ENCODE data around the gene NLGN1. TPM values are rescaled to one million over a fixed set of nuclear protein-coding genes. Genes with fewer than 3 reads are reported as not detected.

NLGN1 gene
- total RNA-seq, 4 donors from 2014 or later = 0.80 to 4.4 (median 1.8) TPM

DNA sequence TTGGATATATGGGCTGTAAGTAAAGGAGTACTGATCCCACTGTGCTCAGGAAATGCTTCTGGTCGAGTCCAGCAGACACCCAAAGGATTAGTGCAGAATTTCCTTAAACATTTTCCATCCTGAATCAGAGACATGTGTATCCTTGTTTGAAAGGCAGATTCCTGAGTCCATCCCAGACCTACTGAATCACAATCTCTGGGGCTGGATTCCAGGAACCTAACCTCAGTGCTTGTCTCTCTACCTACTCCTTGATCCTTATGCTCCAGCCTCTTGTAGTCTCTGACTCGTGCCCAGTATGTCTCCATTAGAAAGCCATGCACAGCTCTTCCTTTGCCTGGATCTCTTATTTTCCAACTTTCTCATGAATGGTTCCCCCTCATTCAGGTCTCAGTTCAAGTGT lies 585.8 kb downstream of the NLGN1 start:
- intact Hi-C loops (cut with DNase I; ENCODE audit: low total_unique reads) = no loop called here
- H3K4me3 ChIP-seq (ENCODE audit: low read depth, poor library complexity, severe bottlenecking) = no peak overlapping the region
- WGBS, 2 donors = 81 to 84% methylated on average over 2 of the region's 2 CpGs
- no peak for DNase-seq (ENCODE audit: low spot score in 2 of 2)
- TF ChIP-seq, protein P1, sequence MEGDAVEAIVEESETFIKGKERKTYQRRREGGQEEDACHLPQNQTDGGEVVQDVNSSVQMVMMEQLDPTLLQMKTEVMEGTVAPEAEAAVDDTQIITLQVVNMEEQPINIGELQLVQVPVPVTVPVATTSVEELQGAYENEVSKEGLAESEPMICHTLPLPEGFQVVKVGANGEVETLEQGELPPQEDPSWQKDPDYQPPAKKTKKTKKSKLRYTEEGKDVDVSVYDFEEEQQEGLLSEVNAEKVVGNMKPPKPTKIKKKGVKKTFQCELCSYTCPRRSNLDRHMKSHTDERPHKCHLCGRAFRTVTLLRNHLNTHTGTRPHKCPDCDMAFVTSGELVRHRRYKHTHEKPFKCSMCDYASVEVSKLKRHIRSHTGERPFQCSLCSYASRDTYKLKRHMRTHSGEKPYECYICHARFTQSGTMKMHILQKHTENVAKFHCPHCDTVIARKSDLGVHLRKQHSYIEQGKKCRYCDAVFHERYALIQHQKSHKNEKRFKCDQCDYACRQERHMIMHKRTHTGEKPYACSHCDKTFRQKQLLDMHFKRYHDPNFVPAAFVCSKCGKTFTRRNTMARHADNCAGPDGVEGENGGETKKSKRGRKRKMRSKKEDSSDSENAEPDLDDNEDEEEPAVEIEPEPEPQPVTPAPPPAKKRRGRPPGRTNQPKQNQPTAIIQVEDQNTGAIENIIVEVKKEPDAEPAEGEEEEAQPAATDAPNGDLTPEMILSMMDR (IDR thresholded peaks at IDR 0.05) = no peak
- no peak for TF ChIP-seq POLR2A (IDR thresholded peaks at IDR 0.05)

DNA sequence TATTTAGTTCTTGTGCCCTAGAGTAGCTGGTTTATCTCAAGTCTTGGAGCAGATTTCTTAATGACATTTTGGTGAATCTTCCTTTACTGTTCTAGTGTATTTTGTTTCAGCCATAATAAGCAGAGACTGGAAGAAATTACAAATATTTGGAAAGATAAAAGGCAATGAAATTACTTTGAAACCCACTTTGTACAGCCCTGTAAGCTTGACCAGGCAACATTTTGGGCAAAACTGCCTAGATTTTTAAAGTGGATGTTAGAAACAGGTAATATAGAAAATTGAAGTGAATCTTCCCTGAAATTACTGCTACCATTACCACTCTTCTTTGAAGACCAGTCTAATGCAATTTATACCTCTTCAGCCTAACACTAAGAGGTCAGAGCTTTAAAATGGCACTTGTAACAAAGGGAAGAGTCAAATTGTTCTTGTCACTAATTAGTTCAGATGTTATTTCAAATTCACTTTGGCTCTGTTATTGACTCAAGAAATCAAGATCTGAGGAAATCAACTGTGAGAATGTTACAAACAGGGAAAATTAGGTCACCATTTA lies 589.4 kb downstream of the NLGN1 start:
- intact Hi-C loops (cut with DNase I; ENCODE audit: low total_unique reads) = no loop called here
- H3K4me3 ChIP-seq (ENCODE audit: low read depth, poor library complexity, severe bottlenecking) = no peak overlapping the region
- no peak for DNase-seq (ENCODE audit: low spot score in 2 of 2)
- TF ChIP-seq POLR2A (IDR thresholded peaks at IDR 0.05) = no peak
- TF ChIP-seq, protein P1 (IDR thresholded peaks at IDR 0.05) = no peak

DNA sequence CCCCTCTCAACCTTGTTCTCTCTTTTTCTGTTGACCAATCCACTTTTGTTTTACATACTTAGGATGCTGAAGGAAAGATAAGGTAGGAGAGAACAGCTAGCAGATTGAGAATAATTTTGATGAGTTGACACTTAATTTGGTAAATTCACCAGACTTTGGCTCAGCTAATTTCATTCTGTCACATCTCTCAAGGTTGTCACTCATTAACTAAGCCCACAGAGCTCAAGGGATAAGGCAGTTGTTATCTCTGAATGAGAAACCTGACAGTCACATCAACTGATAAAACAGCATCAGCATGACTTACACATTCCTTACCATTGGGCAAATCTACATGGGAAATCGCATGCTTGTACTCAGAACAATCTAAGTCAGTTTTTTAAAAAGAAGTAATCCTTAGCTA lies 591.4 kb downstream of the NLGN1 start:
- H3K4me3 ChIP-seq (ENCODE audit: low read depth, poor library complexity, severe bottlenecking) = no peak overlapping the region
- WGBS, 2 donors = 87 to 91% methylated on average over 1 of the region's 1 CpG

DNA sequence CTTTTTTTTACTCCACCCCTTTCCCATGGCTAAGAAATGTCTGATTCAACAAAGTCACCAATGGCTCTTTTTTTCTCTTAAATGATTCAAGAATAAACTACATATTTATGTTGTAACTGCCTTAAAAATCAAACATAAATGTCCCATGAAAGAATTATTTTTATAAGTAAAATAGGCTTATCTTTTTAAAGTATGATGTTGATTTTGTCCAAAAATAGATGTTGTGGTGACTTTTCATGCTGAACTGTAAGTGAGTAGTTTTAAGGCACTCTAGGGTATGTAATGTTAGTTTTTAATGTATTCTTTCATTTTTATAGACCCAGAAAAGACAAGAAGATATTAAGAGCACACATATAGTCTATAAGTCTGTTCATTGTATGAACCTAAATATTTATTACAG lies 594.9 kb downstream of the NLGN1 start:
- no peak for DNase-seq (ENCODE audit: low spot score in 2 of 2)
- intact Hi-C loops (cut with DNase I; ENCODE audit: low total_unique reads) = no loop called here
- TF ChIP-seq, protein P1 (IDR thresholded peaks at IDR 0.05) = no peak
- no peak for TF ChIP-seq POLR2A (IDR thresholded peaks at IDR 0.05)
- no peak overlapping the region for H3K4me3 ChIP-seq (ENCODE audit: low read depth, poor library complexity, severe bottlenecking)

More for the DNA sequence above, 591.4 kb downstream of the NLGN1 start:
- intact Hi-C loops (cut with DNase I; ENCODE audit: low total_unique reads) = no loop called here
- no peak for DNase-seq (ENCODE audit: low spot score in 2 of 2)
- TF ChIP-seq, protein P1 (IDR thresholded peaks at IDR 0.05) = no peak

DNA sequence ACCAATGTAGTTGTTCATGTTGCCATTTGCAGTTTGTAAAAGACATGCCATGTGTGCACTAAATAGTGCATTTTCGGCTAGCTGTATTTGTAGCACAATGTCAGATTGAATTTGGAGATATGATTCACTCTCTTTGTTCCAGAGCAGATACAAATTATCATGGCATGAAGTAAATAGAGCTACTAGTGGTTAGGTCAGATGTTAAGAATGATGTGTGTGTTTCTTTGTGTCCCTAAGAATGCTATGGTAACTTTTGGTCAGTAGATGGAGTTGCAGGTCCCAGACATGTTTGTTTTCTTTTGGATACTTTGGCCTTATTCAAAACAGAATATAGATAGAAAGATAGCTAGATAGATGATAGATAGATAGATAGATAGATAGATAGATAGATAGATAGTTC lies 595.8 kb downstream of the NLGN1 start:
- WGBS, 2 donors = 46 to 65% methylated on average over 1 of the region's 1 CpG
- DNase-seq (ENCODE audit: low spot score in 2 of 2) = no peak
- TF ChIP-seq, protein P1 (IDR thresholded peaks at IDR 0.05) = no peak
- TF ChIP-seq POLR2A (IDR thresholded peaks at IDR 0.05) = no peak
- intact Hi-C loops (cut with DNase I; ENCODE audit: low total_unique reads) = no loop called here
- no peak overlapping the region for H3K4me3 ChIP-seq (ENCODE audit: low read depth, poor library complexity, severe bottlenecking)

DNA sequence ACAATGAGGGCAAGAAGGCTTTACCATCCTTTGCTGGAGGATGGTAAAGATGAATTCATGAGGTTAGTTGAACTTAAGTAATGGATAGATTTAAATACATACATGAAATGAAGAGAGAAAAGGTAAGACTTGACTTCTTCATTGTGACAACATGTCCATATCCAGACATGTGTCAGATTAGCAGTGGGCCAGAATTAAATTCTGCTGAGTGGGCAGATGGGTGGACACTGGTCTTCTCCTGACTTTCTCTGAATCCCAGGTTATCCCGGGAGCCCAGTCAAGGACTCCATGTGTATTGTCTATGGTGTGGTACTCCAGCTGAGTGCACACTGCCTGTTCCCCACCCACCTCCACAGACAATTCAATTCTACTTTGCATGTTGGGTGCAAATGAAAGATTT lies 603.1 kb downstream of the NLGN1 start:
- no peak for TF ChIP-seq POLR2A (IDR thresholded peaks at IDR 0.05)
- TF ChIP-seq, protein P1 (IDR thresholded peaks at IDR 0.05) = no peak
- H3K4me3 ChIP-seq (ENCODE audit: low read depth, poor library complexity, severe bottlenecking) = no peak overlapping the region
- intact Hi-C loops (cut with DNase I; ENCODE audit: low total_unique reads) = no loop called here
- no peak for DNase-seq (ENCODE audit: low spot score in 2 of 2)
- WGBS, 2 donors = 87 to 100% methylated on average over 1 of the region's 1 CpG

Measured in lower leg skin (tissue), 4 donors.